Upper lobe of right lung (tissue), 1 donor: Measurements from ENCODE around the gene PDE6G. TPM values are rescaled to one million over a fixed set of nuclear protein-coding genes. Genes with fewer than 3 reads are reported as not detected.

Experiments
- ATAC-seq: fragments of 200-7000 bp; cut with Tn5 transposase; one replicate; pipeline ENCODE4 v1.9.1; 2020; ENCODE audit warnings: mild to moderate bottlenecking, moderate library complexity
- DNase-seq: peaks from one replicate; pipeline ENCODE4 v3.0.0-alpha.2; 2020
- H3K27ac ChIP-seq: fragments of 200-600 bp; one replicate; pipeline ENCODE4 v1.8.0; 2022
- H3K27me3 ChIP-seq: fragments of 200-600 bp; one replicate; pipeline ENCODE4 v1.8.0; 2022; ENCODE audit warnings: mild to moderate bottlenecking
- H3K36me3 ChIP-seq: fragments of 200-600 bp; one replicate; pipeline ENCODE4 v1.8.0; 2022
- H3K4me1 ChIP-seq: fragments of 200-600 bp; one replicate; pipeline ENCODE4 v1.8.0; 2022
- H3K4me3 ChIP-seq: fragments of 200-600 bp; one replicate; pipeline ENCODE4 v1.8.0; 2022; ENCODE audit warnings: mild to moderate bottlenecking
- H3K9me3 ChIP-seq: fragments of 200-600 bp; one replicate; pipeline ENCODE4 v1.8.0; 2022
- CTCF ChIP-seq: fragments of 200-600 bp; IDR thresholded peaks from one replicate; pipeline ENCODE4 v1.8.0; 2022; ENCODE audit warnings: antibody characterized with exemption
- intact Hi-C: fragments of 100-400 bp; cut with DNase I; formaldehyde crosslinking; loops from one replicate; pipeline ENCODE4 v1.11.0; 2022
- total RNA-seq: library from RNA; stranded (reverse); fragmentation: NEBNext Ultra II Directional; extraction: Animal tissue kit (Norgen Biotek cat#: 25700); gene quantifications from one replicate; pipeline ENCODE4 v1.2.1, GENCODE V29; 2021
- donor health status: DM: no; HTN: yes; CAD: no; lungs with severe emphysema.

The PDE6G gene
- total RNA-seq, 1 donor from 2014 or later, result 1.0 TPM

- Histone ChIP-seq H3K27ac (no peak overlapping the region), H3K27me3 (peaks cover 1% of the 10 kb centered on the region), H3K4me1 (no peaks in the 10 kb centered on the region), H3K4me3 (no peak overlapping the region), H3K36me3 (no peaks in the 10 kb centered on the region), H3K9me3 (no peaks in the 10 kb centered on the region)
- DNase-seq (no peak), ATAC-seq (no peak)
- intact Hi-C loops, result no loop called here
- TF ChIP-seq CTCF, result no peak
Observed at GRCh38 chr17:81655378-81656117, 794 bp downstream of the PDE6G start.

GRCh38 chr17:81652906-81653771 lies 3.2 kb downstream of the PDE6G start:
- intact Hi-C loops, result no loop called here
- H3K36me3 ChIP-seq, result no peaks in the 10 kb centered on the region
- no peak overlapping the region for H3K27ac ChIP-seq
- ATAC-seq, result peak; percentile 21
- no peaks in the 10 kb centered on the region for H3K4me1 ChIP-seq
- no peak for DNase-seq
- TF ChIP-seq CTCF, result no peak
- H3K9me3 ChIP-seq, result no peaks in the 10 kb centered on the region
- peaks cover 26% of the 10 kb centered on the region for H3K27me3 ChIP-seq
- peak overlapping the region; percentile 16 for H3K4me3 ChIP-seq

GRCh38 chr17:81651692-81652091 lies 4.7 kb downstream of the PDE6G start:
- no peak for ATAC-seq
- Histone ChIP-seq H3K4me1 (no peaks in the 10 kb centered on the region), H3K4me3 (no peak overlapping the region), H3K27me3 (peaks cover 35% of the 10 kb centered on the region), H3K36me3 (no peaks in the 10 kb centered on the region), H3K9me3 (no peaks in the 10 kb centered on the region), H3K27ac (no peak overlapping the region)
- intact Hi-C loops, result no loop called here
- DNase-seq, result no peak
- TF ChIP-seq CTCF, result no peak

- H3K9me3 ChIP-seq, result no peaks in the 10 kb centered on the region
- ATAC-seq, result no peak
- H3K36me3 ChIP-seq, result no peaks in the 10 kb centered on the region
- H3K27ac ChIP-seq, result no peak overlapping the region
- H3K4me1 ChIP-seq, result no peaks in the 10 kb centered on the region
- no peak for DNase-seq
- H3K27me3 ChIP-seq, result peaks cover 35% of the 10 kb centered on the region
- intact Hi-C loops, result no loop called here
- TF ChIP-seq CTCF, result no peak
- no peak overlapping the region for H3K4me3 ChIP-seq
Observed at GRCh38 chr17:81650951-81651350, 5.4 kb downstream of the PDE6G start.

- Histone ChIP-seq H3K4me3 (no peak overlapping the region), H3K4me1 (no peaks in the 10 kb centered on the region), H3K27me3 (peaks cover 35% of the 10 kb centered on the region), H3K9me3 (no peaks in the 10 kb centered on the region), H3K36me3 (no peaks in the 10 kb centered on the region), H3K27ac (no peak overlapping the region)
- ATAC-seq, result no peak
- DNase-seq, result no peak
- no peak for TF ChIP-seq CTCF
- intact Hi-C loops, result no loop called here
Observed at GRCh38 chr17:81648707-81649085, 7.6 kb downstream of the PDE6G start.
